Measurements from ENCODE around the gene CCDC12.
A peak's percentile ranks its signal among the peaks of the same experiment; 100 is the strongest.

Gene CCDC12

GRCh38 chr3:46935168-46935858 lies 41.2 kb downstream of the CCDC12 start:
- DNase-seq = no peak

- no peak for DNase-seq
These were observed 41.9 kb downstream of the CCDC12 start for GRCh38 chr3:46934498-46935167.

GRCh38 chr3:46934072-46934471 lies 42.5 kb downstream of the CCDC12 start:
- no peak for DNase-seq

- no peak for DNase-seq
These were observed 43.3 kb downstream of the CCDC12 start for GRCh38 chr3:46933261-46933660.

GRCh38 chr3:46932455-46933225 lies 43.9 kb downstream of the CCDC12 start:
- DNase-seq = no peak

- DNase-seq = peak in 1 of 2 donors; percentile 51
These were observed 44.8 kb downstream of the CCDC12 start for GRCh38 chr3:46931631-46932331.

- DNase-seq = no peak
These were observed 45.6 kb downstream of the CCDC12 start for GRCh38 chr3:46930945-46931403.

- DNase-seq = peak; percentile 90 to 96
These were observed 46.2 kb downstream of the CCDC12 start for GRCh38 chr3:46930166-46930944.

GRCh38 chr3:46929324-46929723 lies 47.2 kb downstream of the CCDC12 start:
- DNase-seq = peak in 1 of 2 donors; percentile 30

- peak; percentile 55 to 82 for DNase-seq
These were observed 48.3 kb downstream of the CCDC12 start for GRCh38 chr3:46928282-46928681.

GRCh38 chr3:46927718-46928073 lies 48.8 kb downstream of the CCDC12 start:
- DNase-seq = no peak

GRCh38 chr3:46926871-46927717 lies 49.5 kb downstream of the CCDC12 start:
- DNase-seq = peak; percentile 88 to 95

GRCh38 chr3:46926447-46926846 lies 50.1 kb downstream of the CCDC12 start:
- no peak for DNase-seq

GRCh38 chr3:46926039-46926438 lies 50.5 kb downstream of the CCDC12 start:
- peak; percentile 52 to 82 for DNase-seq

GRCh38 chr3:46925585-46925934 lies 51.0 kb downstream of the CCDC12 start:
- peak in 1 of 2 donors; percentile 8 for DNase-seq

- no peak for DNase-seq
These were observed 51.5 kb downstream of the CCDC12 start for GRCh38 chr3:46924921-46925584.

- DNase-seq = peak in 1 of 2 donors; percentile 63
These were observed 52.8 kb downstream of the CCDC12 start for GRCh38 chr3:46923559-46924350.

GRCh38 chr3:46922871-46923558 lies 53.5 kb downstream of the CCDC12 start:
- DNase-seq = no peak

GRCh38 chr3:46922426-46922825 lies 54.1 kb downstream of the CCDC12 start:
- DNase-seq = no peak
